GM12892 (cell line): ENCODE results near the gene EPHA8.

ENCODE experiments used
- DNase-seq: peaks from one replicate; pipeline ENCODE4 v3.0.0; 2011; ENCODE audit not compliant: insufficient read length
- FAIRE-seq: peaks from 2 replicates; lab custom pipeline; 2011; peaks lifted over from hg19 to GRCh38; lab: Jason Lieb, UNC
- POLR2A ChIP-seq: IDR thresholded peaks from 2 replicates; pipeline ENCODE4 v1.6.1; 2011; ENCODE audit warnings: low read depth, low read length, control low read depth
- POLR2AphosphoS5 ChIP-seq: IDR thresholded peaks from 2 replicates; pipeline ENCODE4 v1.6.1; 2011; ENCODE audit warnings: low read depth, low read length, control low read depth
- TAF1 ChIP-seq: IDR thresholded peaks from 2 replicates; pipeline ENCODE4 v1.6.1; 2011; ENCODE audit warnings: low read depth, mild to moderate bottlenecking, control low read depth, low read length, borderline replicate concordance

The EPHA8 gene

DNA sequence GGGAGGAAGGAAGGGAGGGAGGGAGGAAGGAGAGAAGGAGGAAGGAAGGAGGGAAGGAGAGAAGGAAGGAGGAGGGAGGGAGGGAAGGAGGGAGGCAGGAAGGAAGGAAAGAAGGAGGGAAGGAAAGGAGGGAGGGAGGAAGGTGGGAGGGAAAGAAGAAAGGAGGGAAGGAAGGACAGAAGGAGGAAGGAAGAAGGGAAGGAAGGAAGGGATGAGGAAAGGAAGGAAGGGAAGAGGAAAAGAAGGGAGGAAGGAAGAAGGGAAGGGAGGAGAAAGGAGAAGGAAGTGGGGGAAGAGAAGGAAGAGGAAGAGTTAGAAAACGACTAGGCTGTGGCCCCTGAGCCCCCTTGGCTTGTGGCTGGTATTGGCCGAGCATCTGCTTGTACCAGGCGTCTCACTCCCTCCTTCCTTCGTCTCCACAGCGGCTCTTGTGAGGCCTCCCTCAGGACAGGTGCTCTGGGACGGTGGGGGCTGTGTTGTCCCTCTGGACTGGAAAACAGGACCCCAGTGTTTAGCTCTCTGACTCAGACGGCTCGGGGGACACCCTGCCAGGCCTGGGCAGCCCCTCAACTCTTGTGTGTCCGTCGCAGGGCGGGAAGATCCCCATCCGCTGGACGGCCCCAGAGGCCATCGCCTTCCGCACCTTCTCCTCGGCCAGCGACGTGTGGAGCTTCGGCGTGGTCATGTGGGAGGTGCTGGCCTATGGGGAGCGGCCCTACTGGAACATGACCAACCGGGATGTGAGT is 37.0 kb downstream of the EPHA8 start:
- TF ChIP-seq POLR2A = no peak
- TF ChIP-seq POLR2AphosphoS5 = no peak
- TF ChIP-seq TAF1 = no peak
- no peak for DNase-seq
- no peak for FAIRE-seq

DNA sequence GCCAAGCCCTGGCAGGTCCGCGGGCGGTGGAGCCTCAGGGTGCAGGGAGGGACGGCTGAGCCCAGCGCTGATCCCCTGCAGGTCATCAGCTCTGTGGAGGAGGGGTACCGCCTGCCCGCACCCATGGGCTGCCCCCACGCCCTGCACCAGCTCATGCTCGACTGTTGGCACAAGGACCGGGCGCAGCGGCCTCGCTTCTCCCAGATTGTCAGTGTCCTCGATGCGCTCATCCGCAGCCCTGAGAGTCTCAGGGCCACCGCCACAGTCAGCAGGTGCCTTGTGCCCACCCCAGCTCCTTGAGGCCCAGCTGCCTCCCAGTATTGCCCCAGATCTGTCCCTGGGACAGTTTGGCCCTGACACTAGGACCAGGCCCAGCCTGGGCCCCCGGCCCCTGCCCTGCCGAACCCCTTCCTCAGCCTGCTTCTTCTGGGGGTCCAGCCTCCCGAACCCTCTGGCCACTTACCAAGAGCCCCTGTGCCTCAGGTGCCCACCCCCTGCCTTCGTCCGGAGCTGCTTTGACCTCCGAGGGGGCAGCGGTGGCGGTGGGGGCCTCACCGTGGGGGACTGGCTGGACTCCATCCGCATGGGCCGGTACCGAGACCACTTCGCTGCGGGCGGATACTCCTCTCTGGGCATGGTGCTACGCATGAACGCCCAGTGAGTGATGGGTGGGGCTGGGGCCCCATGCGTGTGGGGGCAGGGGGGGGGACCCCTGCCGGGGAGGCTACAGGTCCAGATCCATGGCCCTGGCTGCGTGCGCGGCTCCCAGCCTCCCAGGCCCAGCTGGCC is 37.7 kb downstream of the EPHA8 start:
- no peak for FAIRE-seq
- TF ChIP-seq POLR2AphosphoS5 (no peak), TAF1 (no peak)
- DNase-seq = no peak

DNA sequence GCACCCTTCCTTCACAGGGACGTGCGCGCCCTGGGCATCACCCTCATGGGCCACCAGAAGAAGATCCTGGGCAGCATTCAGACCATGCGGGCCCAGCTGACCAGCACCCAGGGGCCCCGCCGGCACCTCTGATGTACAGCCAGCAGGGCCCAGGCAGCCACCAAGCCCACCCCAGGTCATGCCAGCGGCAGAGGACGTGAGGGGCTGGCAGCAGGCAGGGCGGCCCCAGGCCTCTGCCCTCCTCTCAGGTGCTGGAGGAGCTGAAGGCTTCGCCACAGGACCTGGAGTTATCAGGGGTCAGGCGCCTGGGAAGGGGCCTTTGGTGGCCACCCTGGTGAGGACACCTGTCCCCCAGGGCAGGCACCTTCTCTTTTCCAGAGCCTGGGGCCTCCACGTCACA is 38.3 kb downstream of the EPHA8 start:
- FAIRE-seq = no peak
- no peak for DNase-seq
- no peak for TF ChIP-seq POLR2A
- TF ChIP-seq TAF1 = no peak
- TF ChIP-seq POLR2AphosphoS5 = no peak

DNA sequence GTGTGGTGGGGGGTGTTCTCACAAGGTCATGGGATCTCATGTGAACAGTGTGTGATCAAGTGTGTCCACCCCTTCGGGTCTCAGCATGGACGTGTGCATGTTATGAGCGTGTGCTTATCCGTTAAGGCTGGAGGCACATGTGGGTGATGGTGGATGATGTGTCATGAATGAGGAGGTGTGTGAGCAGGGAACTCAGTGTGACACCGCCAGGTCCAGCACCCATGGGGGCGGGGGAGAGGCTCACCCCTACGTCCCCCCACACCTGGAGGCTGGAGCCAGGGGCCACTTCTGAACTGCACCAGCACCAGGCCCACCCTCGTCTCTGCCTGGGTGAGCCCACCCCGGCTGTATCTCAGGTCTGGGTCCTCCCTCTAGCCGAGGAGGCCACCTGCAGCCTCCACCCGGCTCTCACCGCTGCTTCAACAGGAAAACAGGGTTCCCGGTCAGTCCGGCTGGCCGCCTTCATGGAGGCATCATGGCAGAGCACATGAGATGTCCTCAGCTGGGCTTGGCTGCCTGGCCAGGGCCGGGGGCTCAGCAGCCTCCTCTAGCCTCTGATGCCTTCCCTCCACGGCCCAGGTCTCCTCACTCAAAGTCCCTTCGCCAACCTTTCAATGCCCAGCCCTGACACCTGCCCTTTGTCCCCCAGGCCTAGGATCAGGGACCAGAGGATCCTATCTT is 38.9 kb downstream of the EPHA8 start:
- FAIRE-seq (no peak), DNase-seq (no peak)
- TF ChIP-seq POLR2A (no peak), POLR2AphosphoS5 (no peak), TAF1 (no peak)

DNA sequence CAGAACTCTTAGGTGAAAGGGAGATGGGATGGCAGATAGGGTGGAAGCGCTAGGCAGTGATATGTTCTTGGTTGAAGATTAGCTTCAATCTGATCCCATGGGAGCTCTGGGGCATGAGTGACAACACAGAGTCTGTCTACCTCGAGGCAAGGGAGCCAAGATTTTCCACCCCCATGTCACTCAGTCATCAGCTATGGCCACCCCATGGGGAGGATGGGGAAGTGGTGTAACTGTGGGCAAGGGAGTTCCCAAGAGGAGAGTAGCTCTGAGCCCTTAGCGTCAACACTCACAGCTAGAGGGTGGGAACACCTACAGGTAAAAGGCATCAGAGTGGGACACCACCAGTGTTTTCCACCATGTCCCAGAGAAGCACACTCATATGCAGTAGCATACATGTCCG is 42.9 kb downstream of the EPHA8 start:
- DNase-seq (no peak), FAIRE-seq (no peak)
- TF ChIP-seq TAF1 (no peak), POLR2A (no peak), POLR2AphosphoS5 (no peak)

DNA sequence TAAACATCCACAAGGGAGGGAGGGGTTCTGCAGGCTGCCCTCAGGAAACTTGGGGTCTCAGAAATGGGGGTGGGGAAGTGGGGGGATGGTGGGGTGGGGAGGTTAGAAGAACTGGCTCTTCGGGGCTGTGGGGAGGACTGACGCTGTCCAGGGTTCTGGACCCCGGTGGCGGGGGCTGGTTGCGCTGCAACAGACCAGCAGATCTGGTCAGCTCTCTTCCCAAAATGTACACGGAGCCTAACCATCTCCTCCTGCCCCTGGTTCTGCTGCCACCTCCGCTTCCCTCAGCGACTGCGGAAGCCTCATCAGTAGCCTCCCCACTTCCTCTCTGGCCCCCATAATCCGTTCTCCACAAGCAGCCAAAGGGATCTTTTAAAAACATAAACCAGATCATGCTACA is 43.9 kb downstream of the EPHA8 start:
- TF ChIP-seq POLR2A (no peak), POLR2AphosphoS5 (no peak), TAF1 (no peak)
- DNase-seq (no peak), FAIRE-seq (no peak)

DNA sequence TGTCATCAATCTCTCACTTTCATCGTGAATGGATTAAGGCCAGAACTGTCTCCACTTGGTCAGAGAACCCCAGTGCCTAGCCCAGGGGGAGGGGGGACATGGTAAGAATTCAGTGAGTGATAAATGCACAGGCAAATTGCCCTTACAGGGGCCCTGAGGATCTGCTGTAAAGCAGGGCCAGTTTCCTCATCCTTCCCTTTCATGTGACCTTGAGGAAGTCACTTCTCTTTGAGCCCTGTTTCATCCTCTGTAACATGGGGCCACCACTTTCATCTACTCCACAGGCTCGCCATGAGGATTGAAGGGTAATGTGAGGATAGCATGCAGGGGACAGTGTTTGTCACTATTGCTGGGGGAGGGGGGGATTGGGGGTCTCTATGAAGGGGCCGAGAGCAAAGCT is 45.1 kb downstream of the EPHA8 start:
- FAIRE-seq = no peak
- no peak for DNase-seq
- TF ChIP-seq TAF1 (no peak), POLR2AphosphoS5 (no peak), POLR2A (no peak)

DNA sequence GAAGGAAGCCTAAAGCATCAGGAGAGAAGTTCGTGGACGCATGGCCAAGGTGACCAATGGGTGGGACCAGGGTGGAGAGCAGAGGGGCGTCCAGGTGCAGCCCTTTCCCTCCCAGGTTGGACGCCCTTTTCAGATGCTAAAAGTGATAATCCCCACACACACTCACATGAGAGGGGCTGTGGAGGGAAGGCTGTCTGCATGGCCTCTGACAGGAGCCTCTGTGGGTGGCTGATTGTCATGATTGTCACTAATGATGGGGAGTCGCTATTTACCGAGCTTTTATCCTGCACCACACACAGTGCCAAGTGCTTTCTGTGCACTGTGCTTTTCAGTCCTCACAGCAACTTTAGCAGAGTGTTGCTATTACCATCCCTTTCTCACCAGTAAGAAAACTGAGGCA is 46.0 kb downstream of the EPHA8 start:
- no peak for TF ChIP-seq TAF1
- no peak for TF ChIP-seq POLR2A
- no peak for TF ChIP-seq POLR2AphosphoS5
- no peak for FAIRE-seq

DNA sequence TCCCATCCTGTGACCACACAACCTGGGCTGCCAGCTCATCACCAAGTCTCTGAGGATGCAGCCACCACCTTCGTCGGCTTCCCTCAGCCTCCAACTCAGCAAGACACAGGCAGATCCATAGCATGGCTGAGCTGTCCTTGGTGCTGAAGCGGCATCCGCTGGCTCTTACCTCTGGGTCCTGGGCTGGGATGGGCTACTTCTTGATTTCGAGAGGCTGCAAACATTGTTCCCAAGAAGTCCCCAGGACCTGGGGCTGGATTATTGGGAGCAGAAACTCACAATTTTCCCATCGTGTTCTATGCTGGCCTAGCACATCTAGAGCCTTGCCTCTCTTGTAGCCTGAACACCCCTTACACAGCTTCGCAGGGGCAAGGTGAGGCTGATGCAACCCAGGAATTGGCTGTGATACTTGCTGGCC is 48.2 kb downstream of the EPHA8 start:
- FAIRE-seq = no peak
- no peak for DNase-seq
- TF ChIP-seq TAF1 = no peak
- no peak for TF ChIP-seq POLR2AphosphoS5
- no peak for TF ChIP-seq POLR2A

More for the DNA sequence above, 46.0 kb downstream of the EPHA8 start:
- DNase-seq = no peak

DNA sequence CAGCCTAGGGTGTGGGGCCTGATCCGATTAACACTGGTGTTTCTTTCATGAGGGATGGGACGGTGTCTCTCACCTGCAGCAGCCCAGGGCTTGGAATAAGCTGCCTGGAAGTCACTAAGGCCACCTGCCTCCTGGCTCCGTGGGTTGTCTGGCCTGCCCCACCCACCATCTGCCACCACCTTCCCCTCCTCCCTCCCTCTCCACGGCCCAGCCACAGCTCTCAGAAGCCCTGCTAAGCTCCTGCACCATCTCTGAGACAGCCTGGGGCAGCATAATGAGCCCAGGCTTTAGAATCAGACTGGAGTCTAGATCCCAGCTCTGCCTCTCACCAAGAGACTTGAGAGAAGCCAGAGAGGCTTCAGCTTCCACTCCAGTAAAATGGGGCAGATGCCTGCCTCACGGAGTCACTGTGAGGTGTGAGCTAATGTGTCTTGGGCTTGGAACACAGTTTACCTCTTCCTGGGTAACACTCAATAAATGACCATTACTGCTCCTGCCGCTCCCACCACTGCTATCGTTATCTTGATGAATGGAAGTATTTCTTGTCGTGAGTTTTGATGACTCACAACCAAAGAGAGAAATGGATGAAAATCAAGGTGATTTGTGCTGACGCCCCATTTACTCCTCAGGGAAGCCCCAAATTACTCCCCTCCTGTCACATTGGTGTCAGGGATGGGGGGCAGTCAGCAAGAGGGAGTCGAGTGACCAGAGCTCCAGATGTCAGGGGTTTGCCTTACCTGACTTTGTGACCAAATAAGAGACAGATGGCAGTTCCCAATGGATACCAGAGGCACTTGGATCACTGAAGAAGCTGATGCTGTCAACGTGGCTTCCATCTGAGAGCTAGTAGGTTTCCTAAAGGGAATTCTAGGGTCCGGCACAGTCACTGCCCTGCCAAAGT is 49.6 kb downstream of the EPHA8 start:
- no peak for TF ChIP-seq TAF1
- no peak for TF ChIP-seq POLR2AphosphoS5
- no peak for TF ChIP-seq POLR2A
- DNase-seq (no peak), FAIRE-seq (no peak)

DNA sequence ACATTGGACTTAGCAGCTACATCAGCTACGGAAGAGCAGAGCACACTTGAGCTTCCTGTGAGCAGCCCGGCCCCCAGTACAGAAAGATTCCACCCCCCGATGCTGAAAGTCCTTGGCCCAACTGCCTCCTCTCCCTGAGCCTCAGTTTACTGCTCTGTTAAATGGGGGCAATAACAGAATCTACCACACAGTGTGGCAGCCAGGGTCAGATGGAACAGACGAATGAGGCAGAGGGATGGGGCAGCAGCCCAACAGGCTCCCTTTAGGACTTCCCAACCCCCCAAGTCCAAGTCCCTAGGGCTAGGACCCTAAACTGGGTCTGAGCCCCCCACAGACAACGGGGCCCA is 50.3 kb downstream of the EPHA8 start:
- FAIRE-seq (no peak), DNase-seq (no peak)
- TF ChIP-seq TAF1 (no peak), POLR2AphosphoS5 (no peak), POLR2A (no peak)
